HPDE6-E6E7 (cell line): ENCODE results near the gene EPHB2.

Source experiments
- DNase-seq: peaks from one replicate; pipeline ENCODE4 v3.0.0; 2011; ENCODE audit warnings: missing footprints; ENCODE audit errors: extremely low spot score

EPHB2 gene

DNA sequence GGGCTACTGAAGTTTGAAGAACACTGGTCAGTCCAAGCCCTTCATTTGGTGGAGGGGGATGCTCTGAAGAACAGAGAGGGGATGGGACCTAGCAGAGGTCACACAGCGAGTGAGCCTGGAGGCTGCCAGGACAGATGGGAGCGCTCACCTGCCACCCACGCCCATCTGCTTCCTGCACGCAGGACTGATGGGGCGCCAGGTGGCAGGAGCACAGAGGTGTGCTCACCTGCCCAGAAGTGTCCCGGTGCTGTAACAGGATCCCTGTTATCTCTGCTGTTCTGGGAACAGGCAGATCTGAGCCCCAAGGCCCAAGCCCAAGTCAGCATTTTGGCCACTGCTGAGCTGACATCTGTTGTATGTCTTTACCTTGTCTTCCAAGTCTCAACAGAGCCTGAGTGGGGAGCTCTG is 40.5 kb downstream of the EPHB2 start:
- DNase-seq: no peak

DNA sequence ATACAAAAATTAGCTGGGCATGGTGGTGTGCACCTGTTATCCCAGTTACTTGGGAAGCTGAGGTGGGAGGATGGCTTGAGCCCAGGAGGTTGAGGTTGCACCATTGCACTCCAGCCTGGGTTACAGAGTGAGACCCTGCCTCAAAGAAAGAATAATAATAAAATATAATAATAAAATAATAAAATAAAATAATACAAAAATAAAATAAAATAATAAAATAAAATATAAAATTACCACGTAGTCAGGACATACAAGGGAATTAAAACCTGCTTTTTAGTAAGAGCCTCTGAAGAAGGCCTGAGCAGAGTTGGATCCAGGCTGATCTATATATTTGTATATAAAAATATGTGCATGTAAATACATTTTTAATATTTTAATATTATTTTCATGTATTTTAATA is 41.7 kb downstream of the EPHB2 start:
- no peak for DNase-seq

DNA sequence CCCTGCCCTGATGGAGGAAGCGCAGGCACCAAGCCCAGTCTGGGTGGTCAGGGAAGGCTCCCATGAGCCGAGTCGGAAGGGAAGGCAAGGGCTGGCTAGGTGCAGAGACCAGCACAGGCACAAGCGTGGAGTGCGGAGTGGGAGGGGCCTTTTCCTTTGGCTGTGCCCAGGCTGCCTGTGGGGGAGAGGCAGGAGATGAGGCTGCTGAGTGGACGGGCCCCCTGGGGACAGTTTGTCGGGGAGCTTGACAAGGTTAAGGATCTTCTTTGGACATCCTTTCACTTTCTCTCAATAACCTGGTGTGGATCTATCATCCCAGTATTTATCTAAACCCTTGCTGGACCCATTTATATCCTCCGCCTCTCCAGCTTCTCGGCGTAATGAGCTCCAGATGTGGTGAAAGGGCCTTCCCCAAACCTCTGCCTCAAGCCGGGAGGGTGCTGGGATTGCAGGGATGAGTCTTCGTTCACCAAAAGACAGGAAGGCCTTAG is 42.9 kb downstream of the EPHB2 start:
- no peak for DNase-seq

DNA sequence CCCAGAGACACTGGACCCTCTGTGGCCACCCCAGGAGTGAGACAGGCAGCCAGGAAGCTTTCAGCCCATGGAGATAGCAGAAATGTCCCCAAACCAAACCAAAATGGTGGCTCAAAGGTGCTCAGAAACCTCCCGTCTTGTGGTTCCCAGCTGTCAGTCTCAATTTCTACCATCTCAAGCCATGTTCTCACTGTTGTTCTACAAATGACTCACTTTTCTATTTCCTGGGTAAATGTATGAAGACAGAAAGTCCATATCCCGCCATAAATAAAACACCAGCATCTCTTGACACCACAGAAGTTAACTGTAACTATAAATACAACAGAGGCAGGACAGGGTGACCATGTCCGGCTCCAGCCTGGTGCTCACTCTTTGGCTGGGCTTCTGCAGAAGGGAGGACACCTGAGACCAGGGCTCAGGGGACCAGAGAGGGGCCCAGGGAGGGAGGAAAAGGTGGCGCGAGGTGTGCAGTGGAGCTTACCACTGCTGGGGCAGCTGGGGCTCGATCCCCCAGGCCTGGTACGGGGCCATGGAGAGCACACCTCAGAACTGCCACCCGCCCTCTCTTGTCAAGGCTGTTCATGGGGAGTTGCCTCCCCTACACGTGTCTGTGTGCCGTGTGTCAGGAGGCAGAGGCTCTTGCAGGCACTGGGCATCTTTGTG is 43.6 kb downstream of the EPHB2 start:
- no peak for DNase-seq

DNA sequence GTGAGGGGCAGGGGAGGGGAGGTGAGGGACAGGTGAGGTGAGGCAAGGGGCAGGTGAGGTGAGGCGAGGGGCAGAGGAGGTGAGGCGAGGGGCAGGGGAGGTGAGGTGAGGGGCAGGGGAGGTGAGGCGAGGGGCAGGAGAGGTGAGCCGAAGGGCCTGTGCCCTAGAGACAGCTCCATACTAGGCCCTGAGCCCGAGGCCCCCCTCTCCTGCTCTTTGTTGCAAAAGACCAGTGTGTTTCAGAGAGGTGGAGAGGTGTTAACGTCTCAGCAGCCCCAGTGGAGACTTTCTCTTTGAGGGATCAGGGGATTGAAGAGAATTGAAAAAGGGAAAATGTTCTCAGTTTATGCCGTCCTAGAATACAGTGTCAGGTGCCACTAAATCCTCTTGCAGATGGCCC is 44.2 kb downstream of the EPHB2 start:
- DNase-seq: no peak

DNA sequence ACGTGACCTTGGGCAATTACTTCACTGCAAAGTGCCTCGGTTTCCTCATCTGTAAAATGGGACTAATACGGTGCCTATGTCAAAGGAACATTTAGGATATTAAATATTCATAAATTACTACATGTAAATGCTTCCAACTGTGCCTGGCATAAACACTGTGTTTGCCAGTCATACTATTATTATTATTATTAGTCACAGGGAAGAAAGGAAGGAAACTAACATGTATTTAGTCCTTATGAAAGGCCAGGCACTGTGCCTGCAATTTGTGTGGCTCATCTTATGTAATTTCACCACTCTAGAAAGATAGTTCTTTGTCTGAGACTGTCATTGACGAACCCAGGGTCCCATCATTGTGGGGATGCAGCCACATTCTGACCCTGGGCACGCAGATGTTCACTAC is 45.0 kb downstream of the EPHB2 start:
- DNase-seq: no peak

DNA sequence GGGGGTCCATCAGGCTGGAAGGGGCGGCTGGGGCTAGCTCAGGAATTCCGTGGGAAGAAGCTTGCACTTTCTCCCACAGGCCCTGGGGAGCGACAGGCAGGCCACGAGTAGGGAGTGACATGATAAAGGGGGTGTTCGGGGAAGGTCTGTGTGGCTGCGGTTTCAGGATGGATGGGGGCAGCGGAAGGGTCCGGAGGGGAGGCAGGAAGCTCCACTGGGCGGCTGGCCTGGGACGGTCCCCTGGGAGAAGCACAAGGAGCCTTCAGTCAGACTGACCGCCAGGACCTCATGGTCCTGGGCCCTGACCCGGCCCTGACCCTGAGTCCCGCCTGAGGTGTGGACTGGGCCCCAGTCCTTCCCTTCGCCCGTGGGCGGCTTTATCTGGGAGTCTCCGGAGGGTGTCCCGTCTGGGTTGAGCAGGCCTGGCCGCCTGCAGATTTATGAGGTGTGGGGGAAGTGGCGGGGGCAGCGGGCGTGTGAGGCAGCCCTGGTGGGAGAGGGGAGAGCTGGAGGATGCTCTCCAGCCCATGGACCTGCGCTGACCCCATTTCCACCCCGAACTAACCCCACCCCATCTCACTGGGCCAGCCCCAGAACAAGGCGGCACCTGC is 45.6 kb downstream of the EPHB2 start:
- DNase-seq: no peak

DNA sequence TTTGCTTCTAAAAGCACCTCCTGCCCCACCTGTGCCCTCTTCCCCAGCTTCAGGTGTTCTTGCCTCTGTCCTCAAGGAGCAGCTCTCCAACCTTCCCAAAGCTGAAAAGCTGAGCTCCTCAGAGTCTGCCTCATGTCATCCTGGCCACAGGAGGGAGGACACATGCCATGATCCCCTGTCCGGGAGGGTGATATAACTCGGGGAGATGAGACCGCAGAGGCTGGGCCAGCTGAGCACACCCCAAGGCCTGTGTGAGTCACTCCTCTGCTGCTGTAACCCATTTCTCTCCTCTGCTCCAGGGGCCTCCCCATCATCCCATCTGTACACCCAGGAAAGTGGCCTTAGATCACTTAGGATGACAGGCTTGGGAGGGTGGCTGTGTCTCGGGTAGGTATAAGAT is 49.8 kb downstream of the EPHB2 start:
- peak; percentile 40 for DNase-seq

DNA sequence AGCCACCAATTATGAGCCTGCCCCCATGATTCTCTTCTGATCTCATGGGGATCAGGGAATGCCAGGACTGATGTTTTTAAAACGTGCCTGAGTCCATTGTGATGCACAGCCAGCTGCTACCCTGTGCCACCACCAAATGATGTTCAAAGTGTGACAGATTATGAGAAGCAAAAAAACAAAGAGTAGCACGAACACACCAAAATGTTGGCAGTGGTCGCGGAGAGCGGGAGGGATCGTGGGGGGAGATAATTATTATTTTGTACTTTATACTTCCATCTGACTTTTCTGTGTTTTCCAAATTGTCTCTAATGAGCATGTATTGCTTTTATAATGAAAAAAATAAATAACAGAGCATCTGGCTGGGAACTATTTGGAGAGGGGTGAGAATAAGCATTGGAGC is 50.5 kb downstream of the EPHB2 start:
- DNase-seq: no peak

DNA sequence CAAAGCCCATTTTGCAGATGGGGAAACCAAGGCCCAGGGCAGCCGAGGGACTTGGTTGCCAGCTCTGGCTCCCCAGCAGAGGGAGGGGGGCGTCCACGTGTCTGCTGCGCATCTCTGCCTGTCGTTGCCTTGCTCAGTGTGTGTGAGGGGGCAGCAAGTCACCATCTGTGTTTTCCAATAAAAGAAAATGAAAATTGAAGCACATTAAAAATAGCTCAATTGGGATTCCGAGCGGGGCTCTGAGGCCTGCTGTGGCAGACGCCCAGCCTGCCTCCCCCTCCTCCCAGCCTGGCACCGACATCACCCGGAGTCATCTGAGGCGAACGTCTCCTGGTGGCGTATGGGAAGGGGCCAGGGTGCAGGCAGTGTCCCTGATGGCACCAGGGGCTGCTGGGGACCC is 51.2 kb downstream of the EPHB2 start:
- no peak for DNase-seq

DNA sequence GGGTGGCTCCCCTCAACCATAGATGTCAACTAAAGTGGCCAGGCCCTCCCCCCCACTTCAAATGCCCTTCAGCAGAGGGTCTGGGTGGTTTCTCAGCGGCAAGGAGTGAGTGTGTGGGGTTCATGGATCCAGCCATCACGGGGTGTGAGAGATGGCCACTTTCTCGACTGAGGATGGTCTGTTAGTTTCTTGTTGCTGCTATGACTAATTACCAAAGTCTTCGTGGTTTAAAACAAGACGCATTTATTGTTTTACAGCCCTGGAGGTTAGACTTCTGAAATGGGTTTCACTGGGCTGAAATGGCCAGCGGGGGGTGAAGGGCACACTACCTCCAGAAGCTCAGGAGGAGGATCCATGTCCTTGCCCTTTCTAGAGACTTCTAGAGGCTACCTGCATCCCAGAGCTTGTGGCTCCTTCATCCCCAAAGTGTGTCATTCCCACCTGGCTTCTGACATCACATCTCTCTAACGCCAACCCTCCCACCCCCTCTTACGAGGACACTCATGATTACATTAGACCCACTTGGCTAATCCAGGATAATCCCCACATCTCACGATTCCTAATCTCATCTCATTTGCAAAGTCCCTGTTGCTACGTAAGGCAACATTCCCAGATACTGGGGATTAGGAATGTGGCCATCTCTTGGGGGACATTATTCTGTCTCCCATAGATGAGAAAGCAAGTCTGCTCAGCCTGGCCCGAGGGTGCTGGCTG is 53.0 kb downstream of the EPHB2 start:
- no peak for DNase-seq

DNA sequence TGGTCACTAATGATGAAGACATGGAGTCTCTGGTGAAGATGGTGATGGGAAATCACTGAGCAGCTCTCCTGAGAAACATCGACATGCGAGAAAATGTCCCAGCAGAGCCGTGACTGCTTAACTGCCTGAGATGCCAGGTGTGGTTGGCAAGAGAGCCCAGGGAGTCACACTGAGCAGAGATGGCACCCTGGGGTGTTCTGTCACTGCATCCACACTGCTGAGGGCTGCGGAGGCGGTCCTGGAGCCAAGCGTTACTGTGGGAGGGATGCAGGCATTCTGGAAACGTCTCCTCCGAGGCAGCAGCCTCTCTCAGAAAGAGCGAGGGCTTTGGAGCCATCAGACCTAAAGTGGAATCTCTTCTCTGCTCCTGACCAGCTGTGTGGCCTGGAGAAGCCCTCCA is 57.2 kb downstream of the EPHB2 start:
- no peak for DNase-seq

DNA sequence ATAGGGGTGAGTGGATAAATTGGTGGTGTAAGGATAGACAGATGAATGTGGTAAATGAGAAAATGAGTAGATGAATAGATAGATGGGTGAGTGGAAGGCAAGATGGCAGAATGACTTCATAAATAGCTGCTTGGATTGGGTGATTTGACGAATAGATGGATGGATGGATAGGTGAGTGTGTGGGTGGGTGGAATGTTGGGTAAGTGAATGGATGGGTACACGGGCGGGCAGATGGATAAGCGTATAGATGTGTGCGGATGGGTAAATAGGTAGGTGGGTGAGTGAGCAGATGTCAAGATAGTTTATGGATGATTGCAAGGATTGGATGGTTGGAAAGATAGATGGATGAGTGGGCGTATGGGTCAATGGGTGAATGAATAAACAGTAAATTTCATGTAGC is 59.3 kb downstream of the EPHB2 start:
- DNase-seq: no peak

DNA sequence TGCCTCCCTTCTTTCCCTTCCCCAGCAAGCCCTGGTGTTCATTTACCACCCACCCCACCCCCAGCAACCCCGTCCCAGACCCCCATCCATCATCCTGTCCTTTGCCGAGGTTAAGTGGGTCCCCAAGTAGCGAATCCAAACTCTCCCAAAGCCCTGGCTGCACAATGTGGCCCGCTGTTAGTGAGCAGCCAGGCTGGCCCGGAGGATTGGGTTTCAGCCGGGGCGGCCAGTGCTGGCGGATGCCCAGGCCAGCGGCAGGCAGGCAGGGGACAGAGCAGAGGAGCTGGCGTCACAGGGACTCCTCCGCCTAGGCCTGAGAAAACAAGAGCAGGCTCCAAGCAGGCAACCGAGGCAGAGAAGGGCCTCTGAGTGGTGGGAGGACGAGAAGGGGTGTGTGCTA is 61.4 kb downstream of the EPHB2 start:
- DNase-seq: no peak

DNA sequence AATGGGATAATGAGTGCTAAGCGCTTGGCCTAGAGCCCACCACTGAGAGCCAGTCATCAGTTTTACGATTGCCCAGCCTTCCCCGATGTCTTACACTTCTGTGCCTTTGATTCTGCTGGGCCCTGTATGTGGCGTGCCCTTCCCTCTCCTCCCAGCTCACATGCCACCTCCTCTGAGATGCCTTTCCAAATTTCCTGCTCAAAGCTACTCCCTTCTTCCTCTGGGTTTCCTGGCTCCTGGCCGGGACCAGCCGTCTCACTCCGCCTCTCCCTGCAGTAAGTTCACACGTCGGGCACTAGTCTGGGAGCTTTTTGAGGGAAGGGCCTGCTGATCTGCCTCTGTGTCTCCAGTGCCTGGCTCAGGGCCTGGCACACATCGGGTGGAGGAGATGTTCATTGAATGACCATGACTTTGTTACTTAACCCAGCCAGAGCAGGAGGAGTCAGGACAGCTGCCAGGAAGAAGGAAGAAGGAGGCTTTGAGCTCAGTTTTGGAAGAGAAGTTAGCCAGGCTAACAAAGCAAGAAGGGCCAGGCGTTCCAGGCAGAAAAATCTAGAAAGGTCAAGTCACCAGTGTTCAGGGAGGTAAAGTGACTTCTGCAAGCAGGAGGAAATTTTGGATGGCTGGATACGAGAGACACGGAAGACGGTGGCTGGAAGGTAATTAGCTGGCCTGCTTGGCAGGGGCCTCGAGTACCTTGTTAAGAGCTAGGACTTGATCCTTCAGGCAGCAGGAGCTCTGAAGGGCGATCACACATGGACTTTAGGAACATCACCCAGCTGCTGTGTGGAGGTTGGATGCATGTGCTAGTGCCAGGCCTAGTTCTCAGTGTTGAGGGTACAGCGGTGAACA is 63.6 kb downstream of the EPHB2 start:
- no peak for DNase-seq

DNA sequence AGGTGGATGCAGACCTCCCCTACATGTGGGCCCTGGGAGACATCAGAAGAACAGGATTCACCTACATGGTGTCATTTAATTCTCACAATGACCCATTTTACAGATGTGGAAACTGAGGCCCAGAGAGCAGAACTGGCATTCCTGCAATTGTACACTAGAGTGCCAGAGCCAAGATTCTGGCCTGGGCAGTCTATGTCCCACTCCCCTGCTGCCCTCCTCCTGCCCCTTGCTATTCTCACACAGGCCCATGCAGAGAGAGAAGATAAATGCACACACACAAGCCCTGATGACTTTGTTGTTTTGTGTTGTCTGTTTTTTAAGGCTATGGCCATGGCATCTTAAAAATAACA is 64.2 kb downstream of the EPHB2 start:
- DNase-seq: no peak

DNA sequence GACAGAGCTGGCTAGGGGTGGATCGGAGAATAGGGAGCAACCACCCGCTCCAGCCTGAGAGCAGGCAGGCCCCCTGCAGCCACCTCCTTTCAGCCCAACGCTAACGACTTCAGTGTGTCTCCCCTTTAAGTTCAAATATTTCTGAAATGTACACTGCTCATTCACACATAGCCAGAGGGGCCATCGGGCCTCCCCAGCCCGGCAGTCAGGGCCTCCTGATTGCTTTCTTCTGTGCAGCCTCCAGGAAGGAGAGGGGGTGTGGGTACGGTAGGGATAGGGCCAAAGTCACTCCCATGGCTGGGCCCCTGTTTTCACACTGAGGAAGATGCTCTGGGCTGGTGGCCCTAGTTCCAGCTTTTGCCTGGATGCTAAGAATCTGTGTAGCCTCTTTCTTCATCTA is 64.8 kb downstream of the EPHB2 start:
- no peak for DNase-seq

DNA sequence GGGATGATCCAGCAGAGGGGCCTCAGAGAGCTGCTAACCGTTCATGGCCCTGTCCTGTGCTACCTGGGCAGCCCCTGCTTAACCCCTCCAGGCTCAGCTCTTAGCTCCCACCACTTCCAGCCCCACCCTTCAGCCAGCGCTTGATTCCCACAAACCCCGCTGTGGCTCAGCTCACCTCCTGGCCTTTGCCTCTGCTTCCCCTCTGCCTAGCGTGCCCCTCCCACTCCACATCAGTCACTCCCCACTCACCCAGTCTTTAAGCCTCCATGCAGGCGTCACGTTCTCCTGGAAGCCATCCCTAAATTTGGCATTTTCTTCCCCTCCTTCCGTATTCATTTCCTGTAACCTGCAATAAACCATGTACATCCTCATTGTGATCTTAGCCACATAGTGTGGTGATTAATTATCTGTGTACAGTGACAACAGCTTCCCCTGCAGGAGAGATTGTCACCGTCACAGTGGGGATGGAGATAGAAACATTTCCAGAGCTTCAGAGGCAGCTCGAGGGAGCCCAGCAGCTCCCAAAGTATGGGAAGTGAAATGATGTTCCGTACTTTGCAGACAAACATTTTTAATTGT is 65.5 kb downstream of the EPHB2 start:
- DNase-seq: no peak

DNA sequence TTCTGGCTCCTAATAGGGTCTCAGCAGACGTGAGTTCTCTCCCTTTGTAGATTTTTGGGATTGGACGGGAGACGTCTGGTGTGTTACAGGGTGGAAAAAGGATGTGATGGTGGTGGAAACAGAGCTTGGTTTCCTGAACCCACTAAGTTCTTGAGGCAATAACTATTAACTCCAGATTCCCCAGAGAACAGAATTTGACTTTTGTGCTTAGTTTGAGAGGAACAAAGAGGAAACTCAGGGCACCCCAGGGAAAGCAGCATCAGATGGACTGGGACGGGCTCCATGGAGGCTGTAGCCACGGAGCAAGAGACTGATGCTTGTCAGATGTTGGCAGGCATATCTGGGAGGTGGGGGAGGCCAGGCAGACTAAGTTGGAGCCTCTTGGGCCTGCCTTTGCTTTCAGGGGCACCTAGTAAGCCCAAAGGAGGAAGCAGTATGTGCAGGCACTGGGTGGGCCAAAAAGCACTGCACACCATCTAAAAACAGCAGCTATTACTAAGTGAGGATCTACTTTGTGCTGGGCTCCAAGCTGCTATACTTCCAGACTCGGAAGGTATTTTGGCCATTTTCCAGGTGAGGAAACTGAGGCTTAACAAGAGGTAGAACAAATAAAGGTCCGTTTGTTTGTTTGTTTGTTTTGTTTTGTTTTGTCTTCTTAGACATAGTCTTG is 66.9 kb downstream of the EPHB2 start:
- DNase-seq: no peak

DNA sequence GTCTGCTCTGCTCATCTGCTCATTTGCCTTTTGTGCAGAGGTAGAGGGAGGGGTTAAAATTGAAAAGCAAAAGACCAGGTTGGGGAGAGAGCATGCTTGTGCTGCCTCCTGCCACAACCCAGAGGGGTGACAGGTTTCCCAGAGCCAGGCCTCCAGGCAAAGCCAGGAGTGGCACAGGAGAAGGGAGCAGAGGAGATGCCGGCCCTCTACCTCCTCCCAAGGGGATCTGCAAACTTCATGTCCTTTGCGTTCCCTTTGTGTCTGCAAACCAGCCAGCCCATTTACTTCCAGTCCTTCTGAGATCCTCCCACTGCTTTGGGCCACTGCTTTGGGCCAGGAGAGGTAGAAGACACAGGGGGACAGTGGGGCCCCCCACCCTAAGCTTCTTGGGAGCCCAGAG is 67.8 kb downstream of the EPHB2 start:
- DNase-seq: no peak

DNA sequence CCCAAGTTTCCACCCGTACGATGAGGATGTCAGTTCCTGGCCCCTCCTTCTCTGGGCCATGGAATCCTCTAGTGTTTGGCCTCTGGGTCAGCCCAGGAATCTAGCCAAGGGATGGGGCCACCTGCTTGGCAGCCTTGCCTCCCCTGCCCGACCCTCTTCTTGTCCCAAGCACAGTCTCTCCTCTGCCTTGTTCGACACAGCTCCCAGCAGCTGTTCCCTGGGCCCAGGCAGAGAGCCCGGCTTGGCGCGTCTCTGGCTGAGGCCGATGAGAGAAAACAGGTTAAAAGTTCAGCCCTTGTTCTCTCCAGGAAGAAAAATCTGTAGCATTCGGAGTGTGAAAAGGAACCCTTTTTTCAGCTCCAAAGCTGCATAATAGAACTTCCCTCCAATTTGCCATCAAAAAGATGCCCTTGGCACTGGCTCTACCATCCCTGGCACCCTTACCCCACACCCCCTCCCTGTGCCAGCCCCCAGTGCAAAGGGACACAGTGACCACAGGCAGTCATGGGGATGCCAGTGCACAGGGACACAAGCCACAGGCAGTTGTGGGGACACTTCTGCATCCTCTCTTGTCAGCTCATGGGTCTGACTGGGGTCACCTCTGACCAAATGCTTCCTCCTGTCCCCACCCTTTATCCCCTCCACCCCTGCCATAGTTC is 68.4 kb downstream of the EPHB2 start:
- no peak for DNase-seq
